Liver (tissue), 9 donors: ENCODE measurements around the gene USF2. TPM values are rescaled to one million over a fixed set of nuclear protein-coding genes. Genes with fewer than 3 reads are reported as not detected.

Experiments
- DNase-seq: peaks from one replicate; pipeline ENCODE4 v3.0.0-alpha.2; 2017; ENCODE audit warnings: low spot score
- H3K27ac ChIP-seq, 2 donors: one replicate each; pipeline ENCODE4 v1.7.0; 2013; ENCODE audit warnings: inconsistent platforms in 2 of 2, low read length in 2 of 2, control low read depth in 1 of 2, low read depth in 1 of 2, mild to moderate bottlenecking in 1 of 2
- H3K27me3 ChIP-seq, 4 donors: one replicate each; pipeline versions ENCODE4 v1.6.1 to v1.7.0; 2013; ENCODE audit warnings: low read length in 3 of 4, inconsistent platforms in 1 of 4, mild to moderate bottlenecking in 1 of 4, moderate library complexity in 1 of 4; ENCODE audit not compliant: control insufficient read depth in 4 of 4, insufficient read depth in 4 of 4
- H3K36me3 ChIP-seq, 4 donors: one replicate each; pipeline versions ENCODE4 v1.6.1 to v1.7.0; 2013; ENCODE audit warnings: low read length in 3 of 4, mild to moderate bottlenecking in 3 of 4, low read depth in 1 of 4, moderate library complexity in 1 of 4; ENCODE audit not compliant: control insufficient read depth in 4 of 4, insufficient read depth in 3 of 4
- H3K4me1 ChIP-seq, 4 donors: one replicate each; pipeline versions ENCODE4 v1.6.1 to v1.7.0; 2013; ENCODE audit warnings: low read length in 3 of 4, mild to moderate bottlenecking in 3 of 4, moderate library complexity in 1 of 4; ENCODE audit not compliant: control insufficient read depth in 4 of 4, insufficient read depth in 4 of 4
- H3K4me3 ChIP-seq, 3 donors: one replicate each; pipeline versions ENCODE4 v1.6.1 to v1.7.0; 2013; ENCODE audit warnings: low read length in 3 of 3, control low read depth in 1 of 3, low read depth in 1 of 3, mild to moderate bottlenecking in 1 of 3
- H3K9ac ChIP-seq, 2 donors: one replicate each; pipeline ENCODE4 v1.7.0; 2013; ENCODE audit warnings: low read length in 2 of 2, mild to moderate bottlenecking in 2 of 2, moderate library complexity in 2 of 2, control low read depth in 1 of 2, low read depth in 1 of 2
- H3K9me3 ChIP-seq, 4 donors: one replicate each; pipeline versions ENCODE4 v1.6.1 to v1.7.0; 2013; ENCODE audit warnings: low read length in 3 of 4; ENCODE audit not compliant: control insufficient read depth in 4 of 4
- ATF3 ChIP-seq: IDR thresholded peaks from 2 replicates; pipeline ENCODE4 v1.6.1; 2016; ENCODE audit warnings: antibody characterized with exemption
- EGR1 ChIP-seq, 2 donors: IDR thresholded peaks; 2 replicates each; pipeline ENCODE4 v1.6.1; 2016 to 2018; ENCODE audit warnings: antibody characterized with exemption in 2 of 2, low read depth in 2 of 2
- FOXA1 ChIP-seq: IDR thresholded peaks from 2 replicates; pipeline ENCODE4 v1.6.1; 2016; ENCODE audit warnings: antibody characterized with exemption
- FOXA2 ChIP-seq: IDR thresholded peaks from 2 replicates; pipeline ENCODE4 v1.6.1; 2016; ENCODE audit warnings: antibody characterized with exemption
- HNF4A ChIP-seq, 2 donors: conservative IDR thresholded peaks; 2 replicates each; pipeline ENCODE4 v1.6.1; 2016; ENCODE audit warnings: antibody characterized with exemption in 2 of 2, mild to moderate bottlenecking in 2 of 2
- HNF4G ChIP-seq: IDR thresholded peaks from 2 replicates; pipeline ENCODE4 v1.6.1; 2016; ENCODE audit warnings: antibody characterized with exemption
- JUND ChIP-seq, 2 donors: IDR thresholded peaks; 2 replicates each; pipeline ENCODE4 v1.6.1; 2016; ENCODE audit warnings: antibody characterized with exemption in 2 of 2
- NR2F2 ChIP-seq: IDR thresholded peaks from 2 replicates; pipeline ENCODE4 v1.6.1; 2016; ENCODE audit warnings: antibody characterized with exemption
- RAD21 ChIP-seq, 2 donors: IDR thresholded peaks; 2 replicates each; pipeline ENCODE4 v1.6.1; 2016; ENCODE audit warnings: antibody characterized with exemption in 2 of 2, mild to moderate bottlenecking in 2 of 2
- RXRA ChIP-seq, 2 donors: IDR thresholded peaks; 2 replicates each; pipeline ENCODE4 v1.6.1; 2017 to 2018; ENCODE audit warnings: antibody characterized with exemption in 2 of 2, mild to moderate bottlenecking in 1 of 2
- TAF1 ChIP-seq: conservative IDR thresholded peaks from 2 replicates; pipeline ENCODE4 v1.6.1; 2016; ENCODE audit warnings: antibody characterized with exemption, mild to moderate bottlenecking
- YY1 ChIP-seq: IDR thresholded peaks from 2 replicates; pipeline ENCODE4 v1.6.1; 2016; ENCODE audit warnings: antibody characterized with exemption, mild to moderate bottlenecking
- ZBTB33 ChIP-seq: IDR thresholded peaks from 2 replicates; pipeline ENCODE4 v1.6.1; 2016; ENCODE audit warnings: antibody characterized with exemption
- WGBS: extraction: QIAGEN DNeasy Blood & Tissue Kit; methylation state at CpG from one replicate; pipeline ENCODE4 v1.1.7; 2013; 5-methylcytosine and 5-hydroxymethylcytosine counted together
- polyA plus RNA-seq, 2 donors: library from polyadenylated mRNA; stranded (reverse) in 1 of 2; unstranded in 1 of 2; fragments of 200-250 nt in 1 of 2; fragments of >200 nt in 1 of 2; fragmentation: Nextera tagmentation in 1 of 2; extraction: Ambion mirVana in 1 of 2; gene quantifications; one replicate each; pipeline versions ENCODE4 v1.2.1 to v1.2.3, GENCODE V29; 2013 to 2015
- total RNA-seq, 2 donors: library from RNA; depleted of rRNA; stranded (reverse); fragments of >200 nt; gene quantifications; one replicate each; pipeline ENCODE4 v1.2.3, GENCODE V29; 2014
- TF ChIP-seq, protein P1 (sequence below): IDR thresholded peaks from 2 replicates; pipeline ENCODE4 v1.6.1; 2016; ENCODE audit warnings: antibody characterized with exemption, mild to moderate bottlenecking
- TF ChIP-seq, protein P2 (sequence below): IDR thresholded peaks from 2 replicates; pipeline ENCODE4 v1.6.1; 2016; ENCODE audit warnings: antibody characterized with exemption
- donor health status: healthy.
- donor health status: healthy.
- donor health status: healthy.
- donor health status: healthy.
- donor health status: healthy.

The USF2 gene
- total and polyA plus RNA-seq, 4 donors: 22.8 to 85.9 (median 55.9) TPM

DNA sequence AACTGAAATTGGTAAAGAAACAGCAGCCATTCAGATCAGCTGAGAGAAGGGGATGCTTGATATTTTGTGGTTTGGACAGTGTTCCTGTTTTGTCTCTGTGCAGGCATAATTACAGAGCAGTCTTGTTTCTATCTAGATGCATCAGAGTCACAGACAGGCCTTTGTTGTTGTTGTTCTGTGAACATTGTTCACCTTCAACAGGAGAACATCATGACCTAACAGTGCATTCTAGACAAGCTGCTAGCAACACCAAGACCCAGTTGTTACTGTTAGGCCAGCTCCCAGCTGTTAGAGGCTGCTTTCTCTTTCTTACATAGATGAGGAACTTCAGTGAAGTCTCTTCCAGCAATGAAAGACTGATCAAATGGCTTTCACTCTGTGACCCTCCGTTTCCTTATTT lies 28.4 kb upstream of the USF2 start:
- H3K9me3 ChIP-seq: no peaks in the 10 kb centered on the region
- no peak overlapping the region for H3K9ac ChIP-seq
- no peaks in the 10 kb centered on the region for H3K27me3 ChIP-seq
- 84% methylated on average over 1 of the region's 1 CpG for WGBS
- no peaks in the 10 kb centered on the region for H3K36me3 ChIP-seq
- no peak for TF ChIP-seq RAD21 (IDR thresholded peaks at IDR 0.05)
- TF ChIP-seq HNF4A (conservative IDR thresholded peaks at IDR 0.05): no peak
- TF ChIP-seq TAF1: no peak
- TF ChIP-seq RXRA (IDR thresholded peaks at IDR 0.05): no peak
- TF ChIP-seq, protein P1, sequence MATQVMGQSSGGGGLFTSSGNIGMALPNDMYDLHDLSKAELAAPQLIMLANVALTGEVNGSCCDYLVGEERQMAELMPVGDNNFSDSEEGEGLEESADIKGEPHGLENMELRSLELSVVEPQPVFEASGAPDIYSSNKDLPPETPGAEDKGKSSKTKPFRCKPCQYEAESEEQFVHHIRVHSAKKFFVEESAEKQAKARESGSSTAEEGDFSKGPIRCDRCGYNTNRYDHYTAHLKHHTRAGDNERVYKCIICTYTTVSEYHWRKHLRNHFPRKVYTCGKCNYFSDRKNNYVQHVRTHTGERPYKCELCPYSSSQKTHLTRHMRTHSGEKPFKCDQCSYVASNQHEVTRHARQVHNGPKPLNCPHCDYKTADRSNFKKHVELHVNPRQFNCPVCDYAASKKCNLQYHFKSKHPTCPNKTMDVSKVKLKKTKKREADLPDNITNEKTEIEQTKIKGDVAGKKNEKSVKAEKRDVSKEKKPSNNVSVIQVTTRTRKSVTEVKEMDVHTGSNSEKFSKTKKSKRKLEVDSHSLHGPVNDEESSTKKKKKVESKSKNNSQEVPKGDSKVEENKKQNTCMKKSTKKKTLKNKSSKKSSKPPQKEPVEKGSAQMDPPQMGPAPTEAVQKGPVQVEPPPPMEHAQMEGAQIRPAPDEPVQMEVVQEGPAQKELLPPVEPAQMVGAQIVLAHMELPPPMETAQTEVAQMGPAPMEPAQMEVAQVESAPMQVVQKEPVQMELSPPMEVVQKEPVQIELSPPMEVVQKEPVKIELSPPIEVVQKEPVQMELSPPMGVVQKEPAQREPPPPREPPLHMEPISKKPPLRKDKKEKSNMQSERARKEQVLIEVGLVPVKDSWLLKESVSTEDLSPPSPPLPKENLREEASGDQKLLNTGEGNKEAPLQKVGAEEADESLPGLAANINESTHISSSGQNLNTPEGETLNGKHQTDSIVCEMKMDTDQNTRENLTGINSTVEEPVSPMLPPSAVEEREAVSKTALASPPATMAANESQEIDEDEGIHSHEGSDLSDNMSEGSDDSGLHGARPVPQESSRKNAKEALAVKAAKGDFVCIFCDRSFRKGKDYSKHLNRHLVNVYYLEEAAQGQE: no peak
- no peak for TF ChIP-seq YY1
- no peak for TF ChIP-seq FOXA2
- no peak for TF ChIP-seq EGR1 (IDR thresholded peaks at IDR 0.05; ENCODE audit: low read depth in 2 of 2)
- no peak for TF ChIP-seq FOXA1
- TF ChIP-seq HNF4G: no peak
- TF ChIP-seq NR2F2: no peak
- TF ChIP-seq ATF3: no peak
- no peak for TF ChIP-seq ZBTB33
- TF ChIP-seq, protein P2, sequence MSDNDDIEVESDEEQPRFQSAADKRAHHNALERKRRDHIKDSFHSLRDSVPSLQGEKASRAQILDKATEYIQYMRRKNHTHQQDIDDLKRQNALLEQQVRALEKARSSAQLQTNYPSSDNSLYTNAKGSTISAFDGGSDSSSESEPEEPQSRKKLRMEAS: no peak
- TF ChIP-seq JUND (IDR thresholded peaks at IDR 0.05): no peak
- no peaks in the 10 kb centered on the region for H3K4me1 ChIP-seq
- DNase-seq: no peak
- no peak overlapping the region for H3K27ac ChIP-seq
- no peak overlapping the region for H3K4me3 ChIP-seq

DNA sequence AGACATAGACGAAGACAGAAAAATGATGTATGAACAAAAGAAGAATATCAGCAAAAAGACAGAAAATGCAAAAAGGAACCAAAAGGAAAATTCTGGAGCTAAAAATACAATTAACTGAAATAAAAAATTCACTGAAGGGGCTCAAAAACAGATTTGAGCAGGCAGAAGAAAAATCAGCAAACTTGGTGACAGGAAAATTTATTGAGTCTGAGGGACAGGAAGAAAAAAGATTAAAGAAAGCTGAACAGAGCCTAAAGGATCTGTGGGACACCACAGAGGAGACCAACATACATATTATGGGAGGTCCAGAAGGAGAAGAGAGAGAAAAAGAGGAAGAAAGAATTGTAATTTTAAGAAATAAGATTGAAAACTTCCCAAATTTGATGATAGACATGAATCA lies 27.3 kb upstream of the USF2 start:
- no peaks in the 10 kb centered on the region for H3K4me1 ChIP-seq
- H3K27me3 ChIP-seq: no peaks in the 10 kb centered on the region
- H3K9ac ChIP-seq: no peak overlapping the region
- WGBS: 89% methylated on average over 1 of the region's 1 CpG
- H3K4me3 ChIP-seq: no peak overlapping the region
- no peaks in the 10 kb centered on the region for H3K36me3 ChIP-seq
- TF ChIP-seq HNF4G: no peak
- TF ChIP-seq ZBTB33: no peak
- no peak for TF ChIP-seq JUND (IDR thresholded peaks at IDR 0.05)
- TF ChIP-seq RAD21 (IDR thresholded peaks at IDR 0.05): no peak
- TF ChIP-seq ATF3: no peak
- H3K9me3 ChIP-seq: no peaks in the 10 kb centered on the region
- DNase-seq: no peak
- no peak overlapping the region for H3K27ac ChIP-seq
